GM11168 (cell line): ENCODE measurements around the gene MLIP.
"Not testable (repeated sequence)": the region's sequence is repeated elsewhere in the genome, so short reads cannot be mapped to it uniquely, and the experiment has no call there.

Experiments
- in situ Hi-C: fragments of 300-500 bp; cut with MboI; formaldehyde crosslinking; loops from one replicate; pipeline ENCODE4 v1.12.0; 2022; ENCODE audit warnings: low sequenced_read_pairs; ENCODE audit not compliant: unreplicated experiment

Gene MLIP

DNA sequence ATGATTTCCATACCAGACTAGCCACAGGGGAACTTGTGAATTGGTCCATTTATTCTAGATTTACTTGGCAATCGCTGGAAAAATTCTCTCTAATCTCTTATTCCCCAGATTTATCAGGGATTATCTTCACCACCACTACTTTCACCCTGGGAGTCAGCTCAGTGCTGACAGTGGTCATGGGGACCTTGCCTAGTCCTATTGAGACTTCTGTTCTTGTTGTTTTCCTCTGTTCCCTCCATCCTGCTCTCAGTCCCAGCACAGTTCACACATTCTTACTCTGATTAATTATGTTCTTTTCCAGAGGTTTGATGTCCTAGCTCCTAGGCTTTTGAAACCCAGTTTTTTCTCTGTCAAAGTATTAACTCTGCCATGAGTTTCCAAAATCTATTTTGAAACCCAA is 103.0 kb downstream of the MLIP start:
- in situ Hi-C loops: no loop called here

DNA sequence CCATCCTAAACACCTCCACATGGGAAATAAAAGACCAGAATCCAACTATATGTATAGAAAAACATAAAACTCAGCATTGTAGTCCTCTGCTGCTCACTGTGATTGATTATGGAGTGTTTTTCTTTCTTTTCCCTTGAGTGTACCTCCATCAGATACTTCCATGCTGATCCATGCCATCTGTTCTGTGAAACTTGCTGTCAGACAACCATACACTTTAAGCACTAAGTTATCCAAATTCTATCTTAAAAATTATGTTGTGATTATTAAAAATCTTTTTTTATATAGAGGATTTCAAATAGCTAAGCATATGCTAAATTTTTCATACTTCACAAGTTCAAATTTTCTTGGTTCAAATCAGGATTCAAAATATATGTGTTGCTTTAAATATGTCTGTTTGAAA is 105.1 kb downstream of the MLIP start:
- in situ Hi-C loops: no loop called here

DNA sequence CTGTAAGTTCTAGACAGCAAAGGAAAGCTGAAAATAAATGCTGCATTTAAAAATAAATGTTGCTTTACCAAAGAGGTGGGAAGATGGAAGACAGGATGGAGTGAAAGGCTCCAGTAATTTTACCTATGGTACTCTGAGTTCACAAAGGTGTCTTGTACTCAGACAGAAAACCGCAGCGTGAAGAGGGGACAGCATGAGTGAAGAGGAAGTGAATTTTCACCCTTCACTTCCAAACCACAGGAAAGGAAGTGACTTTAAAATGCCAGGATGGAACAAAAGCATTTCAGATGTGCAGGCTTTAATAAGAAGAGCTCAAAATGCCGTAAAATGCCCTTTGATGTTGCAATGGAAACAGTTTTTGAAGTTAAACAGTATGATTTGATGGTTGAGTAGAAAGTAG is 105.8 kb downstream of the MLIP start:
- in situ Hi-C loops: no loop called here

DNA sequence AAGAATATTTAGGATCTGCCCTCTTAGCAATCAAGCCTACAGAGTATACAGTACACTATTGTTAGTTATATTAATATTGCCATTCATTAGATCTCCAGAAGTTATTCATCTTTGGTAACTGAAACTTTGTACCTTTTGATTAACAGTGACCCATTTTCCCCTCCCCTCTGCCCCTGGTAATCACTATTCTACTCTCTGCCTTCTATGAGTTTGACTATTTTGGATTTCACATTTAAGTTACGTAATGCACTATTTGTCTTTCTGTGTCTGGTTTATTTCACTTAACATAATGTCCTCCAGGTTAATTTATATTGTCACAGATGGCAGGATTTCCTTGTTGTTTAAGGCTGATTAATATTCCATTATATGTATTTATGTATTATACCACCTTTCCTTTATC is 111.0 kb downstream of the MLIP start:
- in situ Hi-C loops: no loop called here

DNA sequence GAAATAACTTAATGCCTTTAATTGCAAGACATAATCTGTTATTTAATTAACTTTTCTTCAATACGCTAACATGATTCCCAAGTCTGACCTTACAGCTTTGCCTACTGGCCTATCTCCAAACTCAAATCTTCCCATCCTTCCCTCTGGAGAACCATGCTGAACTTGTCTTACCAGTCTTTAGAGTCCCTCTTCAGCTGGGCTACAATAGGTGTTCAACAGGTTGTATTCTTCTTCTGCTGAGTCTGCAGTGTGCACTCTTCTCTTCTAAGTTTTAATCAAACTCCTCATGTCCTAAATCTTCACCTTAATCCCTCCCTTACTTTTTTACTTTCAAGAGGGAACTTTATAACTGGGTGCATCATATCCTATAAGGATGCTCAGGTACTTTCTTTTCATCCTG is 121.5 kb downstream of the MLIP start:
- in situ Hi-C loops: no loop called here

DNA sequence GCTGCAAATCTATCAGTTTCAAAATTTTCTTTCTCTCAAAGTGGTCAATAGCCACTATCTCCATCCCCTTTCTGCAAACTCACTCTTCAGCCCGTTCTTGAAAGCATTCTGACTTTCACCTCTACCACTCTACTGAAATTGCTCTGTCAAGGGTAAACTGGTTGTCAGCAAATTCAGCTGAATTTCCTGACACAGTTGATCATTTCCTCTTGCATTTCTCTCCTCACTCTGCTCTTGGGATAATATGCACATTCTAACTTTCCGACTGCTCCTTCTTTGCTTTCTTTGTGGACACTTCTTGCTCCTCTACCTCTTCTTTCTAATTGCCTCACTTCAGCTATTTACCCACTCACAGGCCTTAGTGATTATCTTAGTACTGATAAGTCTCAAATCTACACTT is 123.3 kb downstream of the MLIP start:
- in situ Hi-C loops: no loop called here

DNA sequence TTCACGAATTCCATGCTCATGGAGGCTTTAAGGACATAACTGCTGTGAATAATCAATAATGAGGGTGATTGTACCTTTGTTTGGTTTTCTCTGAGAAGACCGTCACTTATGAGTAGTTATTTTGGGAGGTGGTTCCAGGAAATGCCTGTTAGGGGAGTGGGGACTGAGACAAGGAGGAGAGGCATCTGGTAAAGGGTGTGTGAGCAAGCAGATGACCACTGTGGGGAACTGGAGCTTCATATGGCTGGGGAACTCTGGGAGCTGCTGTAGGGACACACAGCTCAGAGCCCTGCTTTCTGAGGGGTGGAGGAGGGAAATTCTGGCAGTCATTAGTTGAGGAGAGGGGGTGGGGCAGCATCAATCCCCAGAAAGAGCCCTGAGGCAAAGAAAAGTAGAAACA is 125.7 kb downstream of the MLIP start:
- in situ Hi-C loops: no loop called here

DNA sequence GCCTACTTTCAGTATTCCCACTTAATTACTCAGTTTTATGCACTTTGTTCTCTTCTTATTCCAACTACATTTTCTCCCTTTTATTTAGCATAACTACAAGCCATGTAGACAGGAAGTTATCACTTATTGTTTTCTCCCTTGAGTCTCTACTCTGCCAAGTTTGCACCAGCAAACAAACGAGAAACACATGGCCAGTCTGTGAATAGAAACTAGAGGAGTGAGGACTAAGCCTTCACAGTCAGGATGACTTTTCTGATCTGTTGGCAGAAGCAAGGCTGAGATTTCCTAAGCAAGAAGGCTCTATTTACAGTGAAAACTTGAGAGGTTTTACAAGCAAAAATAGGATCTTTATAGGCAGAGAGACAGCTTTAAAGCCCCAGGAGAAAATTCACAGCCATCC is 127.2 kb downstream of the MLIP start:
- in situ Hi-C loops: no loop called here

DNA sequence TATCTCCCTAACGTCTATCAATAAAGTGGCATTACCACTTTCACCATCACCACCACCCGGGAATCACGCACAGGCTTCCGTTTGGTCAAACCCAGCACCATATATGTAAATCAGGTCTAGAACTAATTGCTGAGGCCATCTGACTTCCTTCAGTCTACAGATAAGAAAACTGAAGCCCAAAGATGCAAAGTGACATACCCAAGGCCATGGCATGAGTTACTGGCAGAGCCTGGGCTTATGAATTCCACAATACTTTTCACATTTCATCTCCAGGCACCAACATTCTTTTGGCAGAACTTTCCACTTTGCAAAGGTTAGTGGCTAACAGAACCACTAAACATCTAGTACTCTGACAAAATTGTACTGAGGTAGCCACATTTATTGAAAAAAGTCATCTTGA is 132.5 kb downstream of the MLIP start:
- in situ Hi-C loops: no loop called here

DNA sequence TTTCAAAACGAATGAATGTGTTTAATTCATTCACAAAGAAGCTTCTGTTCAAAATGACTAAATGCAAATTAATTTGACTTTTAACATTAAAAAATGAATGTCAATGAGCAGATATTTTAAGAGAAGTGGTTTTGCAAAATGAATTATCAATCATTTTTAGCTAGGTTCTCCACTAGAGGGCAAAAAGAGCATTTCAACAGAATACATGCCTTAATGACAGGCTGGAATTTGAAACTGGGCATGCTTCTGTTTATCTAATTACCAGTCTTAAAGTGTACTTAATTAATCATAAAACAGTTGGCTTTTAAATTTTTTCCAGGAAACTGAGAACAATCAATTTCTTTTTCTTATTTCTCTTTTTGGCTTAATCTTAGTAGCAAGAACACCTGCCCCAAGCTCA is 133.2 kb downstream of the MLIP start:
- in situ Hi-C loops: no loop called here

DNA sequence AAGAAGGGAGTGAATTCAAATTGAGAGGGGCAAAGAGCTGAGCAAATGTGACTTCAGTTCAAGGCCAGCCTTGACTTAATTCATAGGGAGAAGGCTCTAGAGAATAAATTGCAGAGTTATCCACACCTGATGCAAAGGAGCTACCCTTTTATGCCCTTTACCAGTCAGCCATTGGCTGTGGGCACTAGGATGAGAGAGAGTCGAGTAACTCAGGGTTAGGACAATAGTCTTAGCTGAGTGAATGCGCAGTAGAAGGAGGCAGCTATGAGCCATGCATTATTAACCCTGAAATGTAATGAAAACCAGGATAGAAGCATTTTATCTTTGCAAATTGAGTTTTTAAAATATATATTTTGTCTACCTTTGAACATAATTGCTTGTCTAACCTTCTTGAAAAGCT is 134.0 kb downstream of the MLIP start:
- in situ Hi-C loops: no loop called here

DNA sequence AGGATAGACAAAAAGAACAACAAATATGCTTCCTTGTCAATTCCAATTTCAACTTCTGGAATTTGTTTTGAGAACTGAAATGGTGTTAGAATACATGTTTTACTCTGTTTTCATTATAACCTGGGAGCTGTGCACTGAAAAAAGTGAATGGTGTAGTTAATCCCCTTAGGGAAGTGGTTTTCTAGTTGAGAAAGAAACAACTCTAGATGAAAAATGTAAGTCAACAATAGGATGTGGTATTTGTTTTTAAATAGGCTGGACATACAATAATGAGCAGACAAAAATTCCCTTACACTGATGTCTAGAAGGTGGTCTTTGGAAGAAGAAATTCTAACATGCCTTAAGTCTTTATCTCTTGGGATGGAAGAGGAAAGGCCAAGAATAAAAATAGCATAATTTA is 137.1 kb downstream of the MLIP start:
- in situ Hi-C loops: no loop called here

DNA sequence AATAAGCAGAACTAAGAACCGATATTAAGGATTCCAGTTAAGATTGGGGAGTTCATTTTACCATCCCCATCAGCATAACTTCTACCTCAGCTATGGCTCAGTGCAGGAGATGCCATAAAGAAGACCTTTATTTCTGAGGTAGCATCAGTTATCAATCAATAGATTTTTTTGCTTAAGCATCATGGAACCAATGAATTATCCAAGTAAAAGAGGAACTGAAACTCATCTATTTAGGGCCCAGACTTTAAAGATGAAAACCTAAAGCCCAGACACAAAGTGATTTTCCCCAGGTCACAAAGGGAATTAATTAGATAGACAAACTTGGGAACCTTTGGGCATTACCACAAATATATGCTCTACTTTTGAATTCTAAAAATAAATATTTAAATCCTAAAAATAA is 137.8 kb downstream of the MLIP start:
- in situ Hi-C loops: no loop called here

DNA sequence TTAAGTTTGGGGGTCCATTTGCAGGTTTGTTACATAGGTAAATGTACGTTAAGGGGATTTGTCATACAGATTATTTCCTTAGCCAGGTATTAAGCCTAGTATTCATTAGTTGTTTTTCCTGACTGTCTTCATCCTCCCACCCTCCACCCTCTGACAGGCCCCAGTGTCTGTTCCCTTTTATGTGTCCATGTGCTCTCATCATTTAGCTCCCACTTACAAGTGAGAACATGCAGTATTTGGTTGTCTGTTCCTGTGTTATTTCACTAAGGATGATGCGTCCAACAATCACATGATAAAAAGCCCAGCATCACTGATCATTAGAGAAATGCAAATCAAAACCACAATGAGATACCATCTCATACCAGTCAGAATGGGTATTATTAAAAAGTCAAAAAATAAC is 138.6 kb downstream of the MLIP start:
- in situ Hi-C loops: not testable (repeated sequence)

DNA sequence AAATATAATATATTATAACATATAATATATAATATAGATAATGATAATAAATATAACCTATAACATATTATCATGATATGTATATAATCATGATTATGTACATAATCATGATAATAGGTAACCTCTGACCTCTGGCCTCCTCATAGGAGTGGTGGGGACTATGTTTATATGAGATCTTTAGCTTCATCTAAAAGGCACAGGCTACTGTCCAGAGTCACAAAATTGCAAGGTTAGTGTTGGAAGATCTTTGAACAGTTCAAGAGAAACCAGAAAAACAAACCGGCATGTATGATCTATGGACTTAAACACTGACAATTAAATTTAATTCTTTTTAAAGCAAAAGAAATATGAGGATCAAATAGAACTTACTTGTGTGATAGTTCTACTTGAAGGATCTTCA is 141.3 kb downstream of the MLIP start:
- in situ Hi-C loops: no loop called here

DNA sequence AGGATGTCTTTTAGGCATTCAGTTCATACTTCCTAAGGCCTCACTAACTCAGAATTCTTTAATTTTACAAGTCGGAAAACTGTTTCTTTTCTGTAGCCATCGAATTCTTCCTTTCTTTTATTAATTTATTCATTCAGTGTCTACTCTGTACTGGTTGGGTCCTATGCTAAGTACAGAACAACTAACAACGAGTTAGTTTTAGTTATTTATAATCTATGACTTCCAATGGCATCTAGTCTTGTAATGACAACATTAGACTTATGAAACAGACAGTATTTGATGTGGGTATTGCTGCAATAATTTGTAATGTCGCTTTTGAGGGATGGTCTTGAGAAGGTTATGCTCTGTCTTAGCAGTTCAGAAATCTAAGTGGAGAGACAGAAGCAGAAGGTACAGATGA is 141.7 kb downstream of the MLIP start:
- in situ Hi-C loops: no loop called here

DNA sequence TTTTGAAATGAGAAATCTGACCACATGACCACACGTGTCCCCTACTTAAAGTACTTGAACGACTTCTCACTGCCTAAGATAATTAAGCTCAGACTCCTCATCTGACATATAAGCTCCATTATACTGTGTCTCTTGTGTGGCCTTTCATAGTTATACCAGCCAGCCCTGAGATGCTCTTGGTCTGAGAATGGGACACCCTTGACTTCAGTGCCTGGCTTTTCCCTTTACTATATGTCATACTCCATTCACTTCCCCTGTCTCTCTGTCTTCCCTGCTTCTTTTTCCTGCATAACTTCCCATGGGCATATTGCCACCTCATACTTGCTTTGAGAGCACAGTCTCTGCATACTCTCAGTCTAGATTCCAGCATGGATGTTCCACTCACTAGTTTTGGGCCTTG is 143.6 kb downstream of the MLIP start:
- in situ Hi-C loops: no loop called here

DNA sequence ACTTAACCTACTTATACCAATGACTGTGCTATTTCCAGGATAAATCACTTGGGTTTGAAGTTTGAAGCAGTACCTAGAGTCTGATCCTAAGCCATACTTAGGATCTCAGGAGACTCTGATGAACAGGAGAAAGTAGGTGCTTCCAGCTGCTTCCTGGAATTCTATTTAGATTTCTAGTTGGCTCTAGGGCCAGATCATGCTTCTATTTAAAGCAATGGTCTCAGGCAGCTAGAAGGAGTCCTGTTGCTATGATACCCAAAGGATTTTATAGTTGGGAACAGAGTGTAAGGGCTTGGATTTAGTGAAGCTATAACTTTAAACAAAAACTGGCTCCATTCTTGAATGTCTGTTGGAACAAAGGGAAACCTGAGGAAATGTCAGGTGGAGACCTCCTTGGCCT is 144.6 kb downstream of the MLIP start:
- in situ Hi-C loops: no loop called here

DNA sequence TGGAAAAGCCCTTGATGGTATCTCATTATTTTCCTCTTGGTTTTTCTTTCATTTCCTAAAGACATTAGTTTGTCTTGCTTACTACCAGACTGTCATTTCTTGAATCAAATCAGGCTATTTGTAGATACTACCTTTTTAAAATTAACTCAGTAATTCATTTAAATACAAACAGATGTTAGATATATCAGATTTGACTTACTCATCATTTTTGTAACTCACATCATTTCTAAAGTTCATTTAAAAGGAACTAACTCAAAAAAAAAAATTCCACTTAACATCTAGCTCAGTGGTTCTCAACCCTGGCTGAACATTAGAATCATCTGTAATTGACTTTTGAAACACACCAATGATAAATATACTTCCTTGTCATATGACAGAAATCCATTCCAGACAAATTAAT is 148.8 kb downstream of the MLIP start:
- in situ Hi-C loops: loop anchor here (10.0 kb wide), 1 partner anchor 275 kb away; no protein-coding TSS in a partner anchor

DNA sequence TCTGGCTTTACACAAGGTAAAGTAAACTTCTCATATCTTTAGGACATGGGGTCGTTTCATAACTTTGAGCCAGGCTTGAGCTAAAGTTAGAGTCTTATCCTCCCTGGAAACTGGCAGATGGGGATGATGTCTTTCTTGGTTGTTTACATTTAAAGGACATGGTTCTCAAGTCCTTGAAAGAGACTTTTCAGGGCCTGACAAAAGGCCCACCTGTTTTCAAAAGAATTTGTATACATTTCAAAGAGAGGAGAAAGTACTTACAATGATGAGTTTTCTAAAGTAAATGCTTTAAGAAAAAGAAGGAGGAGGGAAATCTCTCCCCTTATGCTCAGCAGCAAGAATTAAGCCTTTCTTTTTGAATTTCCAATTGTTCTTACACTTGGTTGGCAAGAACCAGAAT is 151.3 kb downstream of the MLIP start:
- in situ Hi-C loops: loop anchor here (10.0 kb wide), 1 partner anchor 278 kb away; no protein-coding TSS in a partner anchor

DNA sequence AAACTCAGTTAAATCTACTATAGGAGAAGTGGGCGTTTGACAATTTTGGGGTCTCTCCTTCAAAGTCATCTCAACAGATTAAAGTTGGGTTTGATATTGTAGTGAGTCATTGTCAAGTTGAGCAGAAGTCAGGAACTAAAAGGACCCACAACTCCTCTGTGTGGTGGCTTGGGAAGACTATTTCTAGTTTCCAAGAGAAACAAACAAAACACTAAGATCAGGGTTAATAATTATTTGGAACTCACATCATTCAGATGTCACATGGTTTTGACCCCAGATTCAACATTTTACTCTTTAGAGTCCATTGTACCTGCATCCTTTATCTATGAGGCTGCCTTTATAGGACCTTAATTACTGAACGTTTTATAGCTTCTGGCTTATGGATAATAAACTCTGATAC is 151.7 kb downstream of the MLIP start:
- in situ Hi-C loops: loop anchor here (10.0 kb wide), 1 partner anchor 278 kb away; no protein-coding TSS in a partner anchor

DNA sequence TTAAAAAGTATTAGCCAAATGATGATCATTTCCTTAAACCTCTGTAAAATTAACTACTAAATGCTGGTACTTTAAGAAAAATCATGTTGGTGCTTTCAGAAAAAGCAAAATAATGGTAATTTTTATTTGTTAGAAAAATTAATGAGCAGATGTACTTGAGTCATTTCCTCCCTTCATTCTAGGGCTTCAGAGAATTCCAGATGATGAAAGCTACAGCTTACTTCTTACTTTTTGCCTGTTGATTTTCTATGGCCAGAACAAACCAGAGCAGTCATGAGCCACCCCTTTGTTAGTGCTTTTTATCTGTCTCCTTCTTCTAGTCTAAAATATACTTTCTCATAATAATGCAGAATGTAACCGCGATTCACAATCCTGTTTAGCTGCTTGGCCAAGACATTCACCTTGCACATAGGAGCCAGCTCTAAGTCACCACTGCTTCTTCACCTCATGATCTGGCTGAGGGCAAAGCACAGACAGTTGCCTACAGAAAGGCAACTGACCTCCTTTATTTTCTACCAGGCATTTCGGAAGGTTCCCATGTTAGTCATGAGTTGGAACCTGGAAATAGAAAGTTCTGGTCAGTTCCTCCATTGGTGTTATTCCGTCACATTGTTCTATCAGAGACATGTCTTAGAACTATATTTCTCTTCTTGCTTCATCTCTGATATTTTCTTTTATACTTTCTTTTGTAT is 153.5 kb downstream of the MLIP start:
- in situ Hi-C loops: loop anchor here (10.0 kb wide), 1 partner anchor 280 kb away; no protein-coding TSS in a partner anchor
